ENCODE data around the gene CLK2.
"Not testable (repeated sequence)": the region's sequence is repeated elsewhere in the genome, so short reads cannot be mapped to it uniquely, and the experiment has no call there.

Gene CLK2

DNA sequence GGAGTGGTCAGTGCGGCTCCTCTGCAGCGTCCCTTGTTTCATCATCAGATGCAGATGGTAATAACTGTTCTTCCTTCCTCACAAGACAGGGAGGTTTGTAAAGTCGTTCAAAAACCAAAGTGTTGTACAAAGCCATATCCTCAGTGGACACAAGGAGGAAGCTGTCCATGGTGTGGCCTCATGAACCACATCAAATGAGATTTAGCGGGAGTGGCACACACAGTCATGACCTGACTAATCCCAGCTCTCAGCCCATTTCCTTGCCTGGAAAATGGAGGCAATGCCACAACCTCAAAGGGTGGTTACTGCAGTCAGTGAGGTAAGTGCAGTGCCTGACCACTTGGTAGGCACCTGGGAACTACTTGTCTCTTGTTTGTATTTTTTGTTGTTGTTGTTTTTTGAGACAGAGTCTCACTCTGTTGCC is 31.5 kb downstream of the CLK2 start:
- no peak for DNase-seq (ENCODE audit: low read depth)

DNA sequence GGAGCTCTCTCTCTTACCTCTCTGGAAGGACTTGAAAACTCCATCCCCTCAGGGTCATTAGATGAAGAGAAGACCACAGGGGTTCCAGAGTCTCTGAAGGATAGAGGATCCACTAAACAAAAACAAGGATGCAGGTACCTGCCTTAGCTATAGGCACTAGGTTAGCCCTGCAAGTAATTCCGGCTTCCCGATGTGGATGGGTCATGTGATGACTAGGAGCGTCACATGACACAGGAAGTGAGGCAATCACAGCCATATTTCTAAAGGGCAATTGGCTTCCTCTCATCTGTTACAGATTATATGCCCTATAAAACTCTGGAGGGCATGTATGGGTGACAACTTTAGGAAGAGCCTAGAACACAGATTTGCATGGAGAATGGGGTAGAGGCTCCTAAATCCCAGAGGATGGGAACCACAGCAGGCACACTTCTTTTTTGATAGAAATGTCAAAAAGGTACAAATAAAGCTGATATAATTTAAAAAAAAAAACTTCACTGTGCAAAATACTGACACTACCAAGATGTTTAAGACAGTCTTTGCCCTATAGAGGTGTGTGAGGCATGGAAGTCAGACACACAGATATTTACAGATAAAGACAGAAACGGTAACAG is 32.1 kb downstream of the CLK2 start:
- DNase-seq (ENCODE audit: low read depth), result no peak

DNA sequence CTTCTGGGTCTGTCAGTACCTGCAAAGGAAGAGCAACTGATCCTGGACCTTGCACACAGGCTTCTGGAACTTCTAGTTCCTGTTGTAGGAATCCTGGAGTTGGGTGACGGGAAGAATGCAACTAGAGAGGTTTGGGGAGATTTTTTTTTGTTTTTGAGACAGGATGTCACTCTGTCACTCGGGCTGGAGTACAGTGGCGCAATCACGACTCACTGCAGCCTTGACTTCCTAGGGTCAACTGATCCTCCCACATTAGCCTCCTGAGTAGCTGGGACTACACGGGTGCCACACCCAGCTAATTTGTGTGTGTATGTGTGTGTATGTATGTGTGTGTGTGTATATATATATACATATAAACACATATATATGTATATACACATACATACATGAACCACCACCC is 36.9 kb downstream of the CLK2 start:
- no peak for DNase-seq (ENCODE audit: low read depth)

DNA sequence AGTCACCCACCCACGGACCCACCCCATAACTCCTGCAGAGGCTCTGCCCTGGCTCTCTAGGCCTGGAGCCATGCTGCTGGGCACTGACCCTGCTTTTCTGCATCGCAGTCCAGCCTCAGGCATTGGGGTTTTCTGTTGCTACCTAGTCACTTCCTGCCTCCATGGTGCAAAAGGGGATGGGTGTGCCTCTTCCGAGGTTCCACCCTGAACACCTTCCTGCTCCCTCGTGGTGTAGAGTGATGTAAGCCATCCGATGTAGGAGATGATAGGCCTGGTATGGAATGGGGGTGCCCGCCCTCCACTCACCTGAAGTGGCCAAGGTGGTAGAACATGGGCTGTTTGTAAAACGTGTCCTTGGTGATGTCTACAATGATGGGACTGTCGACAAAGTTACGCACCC is 37.9 kb downstream of the CLK2 start:
- DNase-seq (ENCODE audit: low read depth), result not testable (repeated sequence)

DNA sequence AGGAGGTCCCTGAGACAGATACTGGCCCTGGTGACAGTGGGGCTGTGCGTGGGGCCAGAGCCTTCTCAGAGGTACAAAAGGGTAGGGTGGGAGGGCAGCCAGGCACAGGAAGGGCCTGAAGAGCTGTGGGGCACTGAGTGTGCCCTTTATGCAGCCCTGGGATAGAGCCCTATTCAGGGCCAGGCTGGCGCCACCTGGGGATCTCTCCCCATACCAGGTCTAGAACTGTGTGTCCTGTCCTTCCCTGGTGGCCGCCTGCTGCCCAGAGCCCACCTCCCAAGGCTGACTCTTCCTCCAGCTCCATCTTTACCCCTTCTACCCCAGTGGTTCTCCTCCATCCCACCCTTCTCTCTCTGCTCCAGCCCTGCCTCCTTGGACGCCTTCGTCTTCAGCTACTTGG is 39.8 kb downstream of the CLK2 start:
- not testable (repeated sequence) for DNase-seq (ENCODE audit: low read depth)

DNA sequence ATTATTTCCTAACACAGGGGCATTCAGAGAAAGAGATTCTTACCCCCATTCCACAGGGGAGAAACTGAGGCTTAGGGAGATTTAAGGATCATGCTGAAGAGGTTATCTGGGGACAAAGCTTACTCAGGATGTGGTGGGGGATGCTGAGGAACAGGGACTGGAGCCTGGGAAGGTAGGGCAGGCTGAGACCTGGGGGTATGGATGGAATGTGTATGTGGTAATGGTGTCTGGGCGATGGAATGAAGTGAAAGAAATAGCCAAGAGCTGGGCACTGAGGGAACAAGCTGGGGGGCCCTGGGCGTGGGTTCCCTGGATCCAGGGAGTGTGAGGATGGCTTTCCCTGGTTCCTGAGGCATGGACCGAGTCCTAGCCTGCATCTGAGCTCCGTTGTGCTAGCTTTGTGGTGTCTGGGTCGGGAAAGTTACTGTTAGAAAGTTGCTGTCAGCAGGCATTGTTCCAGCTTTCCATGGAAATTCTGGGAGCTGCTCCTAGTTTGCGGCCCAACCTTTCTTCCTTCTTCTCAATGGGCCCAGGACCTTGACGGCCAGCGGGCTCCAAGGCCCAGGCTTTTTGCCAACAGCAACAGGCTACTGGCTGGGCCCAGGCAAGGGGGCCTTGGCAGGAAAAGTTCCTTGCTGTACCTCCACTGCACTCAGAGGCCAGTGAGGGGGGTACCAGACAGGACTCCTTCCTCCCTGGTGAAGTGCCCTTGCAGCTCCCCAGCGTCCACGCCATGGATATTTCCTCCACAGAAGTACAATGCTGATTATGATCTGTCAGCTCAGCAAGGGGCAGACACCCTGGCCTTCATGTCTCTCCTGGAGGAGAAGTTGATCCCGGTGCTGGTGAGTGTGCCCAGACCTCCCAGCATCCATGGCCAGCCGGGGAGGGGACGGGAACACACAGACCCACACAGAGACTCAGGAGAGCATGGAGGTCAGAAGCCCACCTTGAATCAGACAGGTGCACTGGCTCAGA is 41.0 kb downstream of the CLK2 start:
- not testable (repeated sequence) for DNase-seq (ENCODE audit: low read depth)

DNA sequence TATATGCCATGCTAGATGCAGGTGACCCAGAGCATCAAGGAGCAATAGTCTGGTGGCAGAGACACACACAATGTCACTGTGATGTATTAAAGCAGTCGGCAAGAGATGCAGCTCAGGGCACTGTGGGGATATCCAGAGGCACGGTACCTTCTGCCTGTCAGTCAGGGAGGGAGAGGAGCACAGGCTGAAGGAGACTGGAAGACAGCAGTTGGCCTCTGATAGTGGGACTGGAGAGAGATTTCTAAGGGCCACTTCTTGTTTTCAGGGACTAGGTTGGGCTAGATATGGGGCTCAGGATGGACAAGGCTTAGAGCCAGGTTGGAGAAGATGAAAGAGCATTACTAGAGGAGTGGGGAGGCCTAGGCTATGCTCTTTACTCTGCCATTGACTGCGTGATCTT is 42.0 kb downstream of the CLK2 start:
- DNase-seq (ENCODE audit: low read depth), result not testable (repeated sequence)

DNA sequence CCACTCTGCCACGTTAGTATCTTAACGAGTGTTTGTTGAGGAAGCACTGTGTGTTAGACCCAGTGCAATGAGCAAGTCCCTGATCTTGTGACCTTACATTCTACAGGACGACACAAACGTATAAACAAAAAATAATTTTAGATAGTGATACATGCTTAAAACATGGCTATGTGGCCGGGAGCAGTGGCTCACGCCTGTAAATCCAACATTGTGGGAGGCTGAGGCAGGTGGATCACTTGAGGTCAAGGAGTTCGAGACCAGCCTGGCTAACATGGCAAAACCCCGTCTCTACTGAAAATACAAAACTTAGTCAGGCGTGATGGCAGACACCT is 45.2 kb downstream of the CLK2 start:
- DNase-seq (ENCODE audit: low read depth), result no peak

DNA sequence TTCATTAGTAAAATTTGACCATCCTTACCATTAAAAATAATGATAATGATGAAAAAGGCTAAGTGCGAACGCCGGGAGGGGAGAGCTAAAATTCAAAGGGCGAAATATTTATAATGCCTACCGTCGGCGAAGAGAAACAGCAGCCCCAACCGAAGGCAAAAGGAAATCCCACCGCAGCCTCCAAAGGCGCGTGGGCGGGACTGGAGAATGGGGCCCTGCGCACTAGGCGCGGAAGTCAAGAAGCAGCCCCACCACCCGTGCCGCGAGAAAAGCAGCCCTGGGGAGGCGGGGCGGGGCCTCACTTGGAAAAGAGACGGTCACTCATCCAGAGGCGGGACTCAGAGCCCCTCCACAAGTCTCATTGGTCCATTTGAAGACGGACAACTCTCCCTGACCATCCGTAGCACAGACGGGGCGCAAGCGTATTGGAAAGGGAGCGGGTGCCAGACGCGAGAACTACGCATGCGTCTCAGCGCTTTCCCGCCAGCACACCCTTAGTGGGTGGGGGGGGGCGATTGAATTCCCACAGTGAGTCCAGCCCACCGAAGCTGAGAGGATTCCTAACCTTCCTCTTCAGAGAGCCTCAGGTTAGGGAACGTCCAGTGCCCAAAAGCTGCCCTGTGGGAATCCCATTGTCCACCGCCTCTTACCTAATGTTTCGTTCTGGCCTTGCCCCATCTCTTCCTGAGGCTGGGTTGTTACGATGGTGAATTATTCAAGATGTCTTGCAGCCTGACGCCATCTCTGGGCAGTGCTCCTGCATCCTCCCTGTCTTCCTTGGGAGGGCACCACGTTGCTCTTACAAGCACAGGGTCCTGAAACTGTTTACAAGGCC is 45.8 kb downstream of the CLK2 start:
- peak; percentile 100 for DNase-seq (ENCODE audit: low read depth)

DNA sequence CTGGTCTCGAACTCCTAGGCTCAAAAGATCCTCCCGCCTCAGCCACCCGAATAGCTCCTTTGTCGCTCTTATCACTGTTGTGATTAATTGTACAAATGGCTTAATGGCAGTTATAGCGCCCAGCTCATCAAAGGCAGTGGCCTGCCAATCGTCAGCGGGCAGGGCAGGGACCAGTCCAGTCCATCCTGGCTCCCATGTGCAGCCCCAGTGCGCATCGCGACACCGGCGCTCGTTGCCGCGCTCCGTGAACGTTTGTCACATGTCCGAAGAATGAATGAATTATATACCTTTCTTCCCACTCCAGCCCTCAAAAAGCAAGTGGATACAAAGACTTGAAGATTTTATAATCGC is 46.4 kb downstream of the CLK2 start:
- peak; percentile 51 for DNase-seq (ENCODE audit: low read depth)

DNA sequence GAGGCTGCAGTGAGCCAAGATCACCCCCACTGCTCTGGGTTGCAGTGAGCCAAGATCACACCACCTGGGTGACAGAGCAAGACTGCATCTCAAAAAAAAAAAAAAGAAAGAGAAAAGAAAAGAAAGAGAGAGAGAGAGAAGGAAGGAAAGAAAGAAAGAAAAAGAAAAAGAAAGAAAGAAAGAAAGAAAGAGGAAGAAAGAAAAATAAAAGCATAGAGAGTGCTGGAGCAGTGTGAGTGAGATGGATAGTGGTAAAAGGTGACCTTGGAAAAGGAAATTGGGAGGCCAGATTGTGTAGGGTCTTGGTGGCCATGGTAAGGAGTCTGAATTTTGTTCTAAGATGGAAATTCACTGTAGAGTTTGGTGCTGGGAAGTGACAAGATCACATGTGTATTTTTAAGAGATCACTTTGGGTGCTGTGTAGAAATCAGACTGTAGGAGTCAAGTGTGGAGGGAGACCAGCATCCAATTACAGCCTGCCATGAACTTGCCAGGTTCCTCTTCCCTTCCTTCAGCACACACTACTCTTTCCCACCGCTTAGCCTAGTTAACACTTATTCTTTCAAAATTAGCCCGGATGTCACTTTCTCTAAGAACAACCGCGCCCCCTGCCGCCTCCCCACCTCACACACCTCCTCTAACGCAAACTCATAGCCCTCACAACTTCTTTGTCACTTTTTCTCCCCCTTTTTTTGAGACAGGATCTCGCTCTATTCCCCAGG is 47.0 kb downstream of the CLK2 start:
- peak; percentile 86 for DNase-seq (ENCODE audit: low read depth)

DNA sequence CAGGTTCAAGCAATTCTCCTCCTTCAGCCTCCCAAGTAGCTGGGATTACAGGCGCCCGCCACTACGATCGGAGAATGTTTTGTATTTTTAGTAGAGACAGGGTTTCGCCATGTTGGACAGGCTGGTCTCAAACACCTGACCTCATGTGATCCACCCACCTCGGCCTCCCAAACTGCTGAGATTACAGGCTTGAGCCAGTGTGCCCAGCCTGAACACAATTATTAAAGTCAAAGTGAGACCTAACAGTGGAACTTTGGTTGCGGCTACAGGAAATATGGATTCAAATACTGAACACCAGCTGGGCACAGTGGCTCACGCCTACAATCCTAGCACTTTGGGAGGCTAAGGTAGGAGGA is 47.9 kb downstream of the CLK2 start:
- DNase-seq (ENCODE audit: low read depth), result not testable (repeated sequence)

DNA sequence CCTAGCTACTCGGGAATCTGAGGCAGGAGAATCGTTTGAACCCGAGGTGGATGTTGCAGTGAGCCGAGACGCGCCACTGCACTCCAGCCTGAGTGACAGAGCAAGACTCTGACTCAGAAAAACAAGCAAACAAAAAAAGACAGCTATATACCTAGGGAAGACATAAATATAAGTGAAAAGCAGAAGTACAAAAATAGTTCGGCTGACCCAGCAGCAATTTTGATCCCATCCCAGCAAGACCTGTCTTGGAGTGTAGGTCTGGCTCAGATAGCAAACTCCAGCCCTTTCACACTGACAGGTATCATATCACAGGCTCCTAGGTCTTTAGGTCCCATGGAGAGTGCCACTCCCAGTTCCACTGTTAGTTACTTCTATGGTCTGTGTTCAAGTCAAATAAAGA is 50.3 kb downstream of the CLK2 start:
- no peak for DNase-seq (ENCODE audit: low read depth)

DNA sequence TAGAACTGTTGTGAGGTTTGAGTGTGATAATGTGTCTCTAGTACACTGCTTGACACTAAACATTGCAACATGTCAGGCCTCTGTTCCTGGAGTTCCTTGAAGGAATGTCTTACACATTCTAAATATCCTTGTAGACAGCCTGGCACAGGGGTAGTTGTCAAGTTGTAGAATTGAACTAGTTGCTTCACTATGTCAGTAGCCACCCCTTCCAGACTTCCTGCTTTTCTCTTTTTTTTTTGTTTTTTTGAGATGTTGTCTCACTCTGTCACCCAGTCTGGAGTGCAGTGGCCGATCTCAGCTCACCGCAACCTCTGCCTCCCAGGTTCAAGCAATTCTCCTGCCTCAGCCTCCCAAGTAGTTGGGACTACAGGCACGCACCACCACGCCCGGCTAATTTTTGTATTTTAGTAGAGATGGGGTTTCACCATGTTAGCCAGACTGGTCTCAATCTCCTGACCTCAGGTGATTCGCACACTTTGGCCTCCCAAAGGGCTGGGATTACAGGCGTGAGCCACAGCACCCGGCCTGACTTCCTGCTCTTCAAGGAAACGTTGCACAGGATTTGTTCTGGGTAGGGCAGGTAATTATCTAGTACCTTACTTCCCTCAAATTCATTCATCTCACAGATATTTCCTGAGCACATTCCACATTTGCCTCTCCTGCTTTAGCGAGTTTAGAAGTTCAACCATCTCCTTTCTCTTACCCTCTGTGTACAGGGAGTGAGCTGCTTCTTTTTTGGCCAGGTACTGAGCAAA is 52.9 kb downstream of the CLK2 start:
- not testable (repeated sequence) for DNase-seq (ENCODE audit: low read depth)

DNA sequence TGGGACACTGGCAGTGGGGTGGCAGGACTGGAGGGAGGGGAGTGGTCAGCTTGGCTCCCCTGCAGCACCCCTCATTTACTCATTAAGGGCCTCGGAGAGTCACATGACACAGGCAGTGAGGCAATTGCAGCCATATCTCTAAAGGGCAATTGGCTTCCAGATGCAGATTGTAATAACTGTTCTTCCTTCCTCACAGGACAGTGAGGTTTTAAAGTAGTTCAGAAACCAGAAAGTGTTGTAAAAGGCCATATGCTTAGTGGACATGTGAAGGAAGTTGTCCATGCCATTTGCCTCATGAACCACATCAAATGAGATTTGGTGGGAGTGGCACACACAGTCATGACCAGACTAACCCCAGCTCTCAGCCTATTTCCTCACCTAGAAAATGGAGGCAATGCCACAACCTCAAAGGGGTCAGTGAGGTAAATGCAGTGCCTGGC is 53.7 kb downstream of the CLK2 start:
- no peak for DNase-seq (ENCODE audit: low read depth)

DNA sequence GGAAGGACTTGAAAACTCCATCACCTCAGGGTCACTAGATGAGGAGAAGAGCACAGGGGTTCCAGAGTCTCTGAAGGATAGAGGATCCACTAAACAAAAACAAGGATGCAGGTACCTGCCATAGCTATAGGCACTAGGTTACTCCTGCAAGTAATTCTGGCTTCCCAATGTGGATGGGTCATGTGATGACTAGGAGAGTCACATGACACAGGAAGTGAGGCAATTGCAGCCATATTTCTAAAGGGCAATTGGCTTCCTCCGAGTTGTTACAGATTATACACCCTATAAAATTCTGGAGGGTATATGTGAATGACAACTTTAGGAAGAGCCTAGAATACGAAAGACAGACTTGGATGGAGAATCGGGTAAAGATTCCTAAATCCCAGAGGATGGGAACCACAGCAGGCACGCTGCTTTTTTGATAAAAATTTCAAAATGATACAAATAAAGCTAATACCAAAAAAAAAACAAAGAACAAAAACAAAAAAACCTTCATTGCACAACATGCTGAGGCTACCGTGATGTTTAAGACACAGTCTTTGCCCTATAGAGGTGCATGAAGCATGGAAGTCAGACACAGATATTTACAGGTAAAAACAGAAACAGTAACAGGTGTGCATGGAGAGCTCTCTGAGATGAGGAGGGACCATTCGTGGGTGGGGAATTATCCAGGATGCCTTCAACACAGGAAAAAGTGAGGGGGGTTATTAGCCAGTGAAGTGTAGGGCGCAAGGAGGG is 54.3 kb downstream of the CLK2 start:
- DNase-seq (ENCODE audit: low read depth), result no peak

DNA sequence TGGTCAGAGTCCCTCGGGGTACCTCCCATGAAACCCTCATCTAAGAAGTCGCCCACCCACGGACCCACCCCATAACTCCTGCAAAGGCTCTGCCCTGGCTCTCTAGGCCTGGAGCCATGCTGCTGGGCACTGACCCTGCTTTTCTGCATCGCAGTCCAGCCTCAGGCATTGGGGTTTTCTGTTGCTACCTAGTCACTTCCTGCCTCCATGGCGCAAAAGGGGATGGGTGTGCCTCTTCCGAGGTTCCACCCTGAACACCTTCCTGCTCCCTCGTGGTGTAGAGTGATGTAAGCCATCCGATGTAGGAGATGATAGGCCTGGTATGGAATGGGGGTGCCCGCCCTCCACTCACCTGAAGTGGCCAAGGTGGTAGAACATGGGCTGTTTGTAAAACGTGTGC is 58.6 kb downstream of the CLK2 start:
- not testable (repeated sequence) for DNase-seq (ENCODE audit: low read depth)

Data from stimulated activated CD8-positive, alpha-beta memory T cell treated with anti-CD3 and anti-CD28 coated beads, Interleukin-4, amount 100 ng/mL, for 24 hours (primary cell).